Tibial nerve (tissue), 4 donors: ENCODE measurements around the gene ARMC6.

Experiments used
- CTCF ChIP-seq, 5 experiments: fragments of 200-600 bp in 3 of 5; fragments of 450-650 bp in 2 of 5; sonication (generic) in 3 of 5; IDR thresholded peaks; one replicate each; pipeline ENCODE4 v1.5.1; 2016 to 2019; ENCODE audit warnings: antibody characterized with exemption in 5 of 5, mild to moderate bottlenecking in 3 of 5, moderate library complexity in 2 of 5
- EP300 ChIP-seq, 2 donors: sonication (generic); formaldehyde crosslinking; IDR thresholded peaks; one replicate each; pipeline ENCODE4 v1.6.1; 2017; ENCODE audit warnings: antibody characterized with exemption in 2 of 2, mild to moderate bottlenecking in 1 of 2

- TF ChIP-seq CTCF (IDR thresholded peaks at IDR 0.05) = no peak
- no peak for TF ChIP-seq EP300 (IDR thresholded peaks at IDR 0.05)
Observed at GRCh38 chr19:18990128-18990708, 43.2 kb upstream of the ARMC6 start.
